ENCODE measurements around the gene PLSCR3.

Gene PLSCR3

DNA sequence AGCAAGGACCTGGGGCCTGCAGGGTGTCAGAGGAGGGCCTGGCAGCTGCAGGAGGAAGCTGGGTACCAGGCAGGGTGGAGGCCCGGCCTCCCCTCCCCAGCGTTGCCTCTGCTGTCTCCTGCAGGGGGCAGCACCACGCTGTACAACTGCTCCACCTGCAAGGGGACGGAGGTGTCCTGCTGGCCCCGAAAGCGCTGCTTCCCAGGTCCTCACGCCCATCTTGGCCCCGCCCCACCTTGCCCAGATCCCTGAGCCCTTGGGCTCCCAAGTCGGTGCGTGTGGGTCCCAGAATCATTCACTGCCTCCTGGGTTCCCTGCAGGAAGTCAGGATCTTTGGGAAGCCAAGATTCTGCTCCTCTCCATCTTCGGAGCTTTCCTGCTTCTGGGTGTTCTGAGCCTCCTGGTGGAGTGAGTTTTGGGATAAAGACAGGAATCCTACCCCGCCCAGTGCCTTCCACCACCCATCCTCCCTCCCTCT, 38.2 kb downstream of the PLSCR3 start:
- TF ChIP-seq, protein P1, sequence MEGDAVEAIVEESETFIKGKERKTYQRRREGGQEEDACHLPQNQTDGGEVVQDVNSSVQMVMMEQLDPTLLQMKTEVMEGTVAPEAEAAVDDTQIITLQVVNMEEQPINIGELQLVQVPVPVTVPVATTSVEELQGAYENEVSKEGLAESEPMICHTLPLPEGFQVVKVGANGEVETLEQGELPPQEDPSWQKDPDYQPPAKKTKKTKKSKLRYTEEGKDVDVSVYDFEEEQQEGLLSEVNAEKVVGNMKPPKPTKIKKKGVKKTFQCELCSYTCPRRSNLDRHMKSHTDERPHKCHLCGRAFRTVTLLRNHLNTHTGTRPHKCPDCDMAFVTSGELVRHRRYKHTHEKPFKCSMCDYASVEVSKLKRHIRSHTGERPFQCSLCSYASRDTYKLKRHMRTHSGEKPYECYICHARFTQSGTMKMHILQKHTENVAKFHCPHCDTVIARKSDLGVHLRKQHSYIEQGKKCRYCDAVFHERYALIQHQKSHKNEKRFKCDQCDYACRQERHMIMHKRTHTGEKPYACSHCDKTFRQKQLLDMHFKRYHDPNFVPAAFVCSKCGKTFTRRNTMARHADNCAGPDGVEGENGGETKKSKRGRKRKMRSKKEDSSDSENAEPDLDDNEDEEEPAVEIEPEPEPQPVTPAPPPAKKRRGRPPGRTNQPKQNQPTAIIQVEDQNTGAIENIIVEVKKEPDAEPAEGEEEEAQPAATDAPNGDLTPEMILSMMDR (IDR thresholded peaks at IDR 0.05; ENCODE audit: low read length, missing control alignments): peak; percentile 80
- DNase-seq (ENCODE audit: low read depth): peak; percentile 74
- H3K4me3 ChIP-seq (replicated peaks; ENCODE audit: low read depth, low read length): no peak overlapping the region

DNA sequence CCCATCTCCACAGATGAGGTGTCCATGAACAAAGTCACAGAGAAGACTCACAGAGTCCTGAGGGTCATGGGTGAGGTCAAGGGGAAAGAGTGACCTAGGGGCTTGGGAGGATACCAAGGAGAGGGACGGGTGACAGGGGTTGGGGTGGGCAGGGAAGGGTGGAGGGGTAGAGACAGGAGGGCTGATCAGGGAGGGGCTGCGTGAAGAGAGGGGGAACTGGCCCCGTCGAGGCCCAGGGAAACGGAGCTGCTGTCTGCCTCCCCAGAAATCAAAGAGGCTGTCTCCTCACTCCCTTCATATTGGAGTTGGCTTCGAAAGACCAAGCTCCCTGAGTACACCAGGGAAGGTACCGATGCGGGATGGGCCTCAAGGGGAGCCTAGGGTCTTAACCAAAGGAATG, 38.8 kb downstream of the PLSCR3 start:
- no peak overlapping the region for H3K4me3 ChIP-seq (replicated peaks; ENCODE audit: low read depth, low read length)
- TF ChIP-seq, protein P1 (IDR thresholded peaks at IDR 0.05; ENCODE audit: low read length, missing control alignments): no peak
- no peak for DNase-seq (ENCODE audit: low read depth)

- H3K4me3 ChIP-seq (replicated peaks; ENCODE audit: low read depth, low read length): no peak within 1 kb of the TSS
- DNase-seq (ENCODE audit: low read depth): no peak
- TF ChIP-seq, protein P1 (IDR thresholded peaks at IDR 0.05; ENCODE audit: low read length, missing control alignments): no peak
Measured at GRCh38 chr17:7355053-7355452, 39.3 kb downstream of the PLSCR3 start, which contains the start of gene TMEM95. TMEM95 (plus strand) TSS chr17:7355156; CDS start chr17:7355205, 49 bp downstream.

DNA sequence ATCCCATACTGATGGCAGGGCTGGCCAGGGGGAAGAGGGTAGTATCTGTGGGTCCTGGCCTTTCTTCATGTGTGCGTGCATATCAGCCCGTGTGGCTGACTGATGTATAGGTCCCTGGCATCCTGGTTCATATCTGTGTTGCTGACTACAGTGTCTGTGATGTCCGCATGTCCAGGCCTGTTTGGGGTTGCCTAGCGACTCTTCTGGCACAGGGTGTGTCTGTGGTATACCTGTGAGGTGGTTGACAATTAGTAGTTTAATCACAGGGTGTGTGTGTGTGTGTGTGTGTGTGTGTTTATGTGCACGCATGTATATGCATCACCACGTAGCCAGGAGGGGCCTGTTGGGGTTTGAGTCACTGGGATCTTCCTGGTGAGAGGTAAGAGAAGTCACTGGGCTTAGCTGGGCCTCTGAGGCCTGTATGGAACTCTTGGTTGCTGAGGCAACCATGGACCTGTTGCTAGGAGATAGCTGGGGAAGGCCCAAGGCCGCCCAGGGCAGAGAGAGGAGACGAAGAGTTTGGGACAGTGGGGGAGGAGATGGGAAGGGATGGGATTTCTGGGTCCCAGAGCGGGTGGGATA, 40.0 kb downstream of the PLSCR3 start:
- H3K4me3 ChIP-seq (replicated peaks; ENCODE audit: low read depth, low read length): no peak overlapping the region
- DNase-seq (ENCODE audit: low read depth): no peak
- TF ChIP-seq, protein P1 (IDR thresholded peaks at IDR 0.05; ENCODE audit: low read length, missing control alignments): no peak

DNA sequence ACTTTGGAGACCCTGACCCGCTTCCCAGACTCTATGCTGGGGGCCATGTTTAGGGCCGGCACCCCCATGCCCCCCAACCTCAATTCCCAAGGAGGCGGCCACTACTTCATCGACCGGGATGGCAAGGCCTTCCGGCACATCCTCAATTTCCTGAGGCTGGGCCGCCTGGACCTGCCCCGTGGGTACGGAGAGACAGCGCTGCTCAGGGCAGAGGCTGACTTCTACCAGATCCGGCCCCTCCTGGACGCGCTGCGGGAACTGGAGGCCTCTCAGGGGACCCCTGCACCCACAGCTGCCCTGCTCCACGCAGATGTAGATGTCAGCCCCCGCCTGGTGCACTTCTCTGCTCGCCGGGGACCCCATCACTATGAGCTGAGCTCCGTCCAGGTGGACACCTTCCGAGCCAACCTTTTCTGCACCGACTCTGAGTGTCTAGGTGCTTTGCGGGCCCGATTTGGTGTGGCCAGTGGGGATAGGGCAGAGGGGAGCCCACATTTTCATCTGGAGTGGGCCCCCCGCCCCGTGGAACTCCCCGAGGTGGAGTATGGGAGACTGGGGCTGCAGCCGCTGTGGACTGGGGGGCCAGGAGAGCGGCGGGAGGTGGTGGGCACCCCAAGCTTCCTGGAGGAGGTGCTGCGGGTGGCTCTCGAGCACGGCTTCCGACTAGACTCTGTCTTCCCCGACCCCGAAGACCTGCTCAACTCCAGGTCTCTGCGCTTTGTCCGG, 41.3 kb downstream of the PLSCR3 start:
- no peak for DNase-seq (ENCODE audit: low read depth)
- peak overlapping the region; percentile 77 for H3K4me3 ChIP-seq (replicated peaks; ENCODE audit: low read depth, low read length)
- TF ChIP-seq, protein P1 (IDR thresholded peaks at IDR 0.05; ENCODE audit: low read length, missing control alignments): no peak

GRCh38 chr17:7352503-7352889, 41.8 kb downstream of the PLSCR3 start:
- peak overlapping the region; percentile 77 for H3K4me3 ChIP-seq (replicated peaks; ENCODE audit: low read depth, low read length)
- TF ChIP-seq, protein P1 (IDR thresholded peaks at IDR 0.05; ENCODE audit: low read length, missing control alignments): peak; percentile 57
- DNase-seq (ENCODE audit: low read depth): no peak
